SK-N-MC (cell line): Measurements from ENCODE around the gene ACTMAP.

Experiments used
- EZH2 ChIP-seq: fragments of 200-600 bp; sonication (generic); IDR thresholded peaks from one replicate; pipeline ENCODE4 v1.6.1; 2017; ENCODE audit warnings: antibody characterized with exemption
- FOXP2 ChIP-seq: optimal IDR thresholded peaks from 2 replicates; pipeline ENCODE3; 2011; ENCODE audit warnings: mild to moderate bottlenecking, moderate library complexity; ENCODE audit not compliant: insufficient read depth; ENCODE audit errors: extremely low read length, control extremely low read depth
- POLR2AphosphoS5 ChIP-seq: IDR thresholded peaks from 2 replicates; pipeline ENCODE4 v1.6.1; 2012; ENCODE audit warnings: mild to moderate bottlenecking, low read depth, low read length, borderline replicate concordance

GRCh38 chr19:40701758-40702157 is 48.5 kb downstream of the ACTMAP start:
- TF ChIP-seq EZH2: no peak
- no peak for TF ChIP-seq POLR2AphosphoS5
- TF ChIP-seq FOXP2: no peak
